AG10803 (cell line): Measurements from ENCODE around the gene RIN3.

ENCODE experiments used
- DNase-seq: peaks from one replicate; pipeline ENCODE4 v3.0.0; 2010; ENCODE audit warnings: low read depth
- H3K4me3 ChIP-seq: 2 replicates; pipeline ENCODE4 v1.5.1; 2011; ENCODE audit warnings: mild to moderate bottlenecking, low read length, control low read depth
- CTCF ChIP-seq: conservative IDR thresholded peaks from 2 replicates; pipeline ENCODE4 v1.5.1; 2011; ENCODE audit warnings: mild to moderate bottlenecking, low read length, control low read depth, inconsistent platforms

The RIN3 gene

GRCh38 chr14:92513204-92513965, at the start of gene RIN3:
TSS of gene RIN3 (plus strand) at chr14:92513781. CDS start at chr14:92513933, 152 bp downstream.
- DNase-seq = peak; percentile 73
- no peak for TF ChIP-seq CTCF
- H3K4me3 ChIP-seq = peak within 1 kb of the TSS; percentile 78

- no peak for DNase-seq
- H3K4me3 ChIP-seq = no peak overlapping the region
Measured at GRCh38 chr14:92464156-92464555, 49.4 kb upstream of the RIN3 start.

GRCh38 chr14:92464716-92465115, 48.9 kb upstream of the RIN3 start:
- no peak overlapping the region for H3K4me3 ChIP-seq
- DNase-seq = no peak
- TF ChIP-seq CTCF = no peak

More at GRCh38 chr14:92464156-92464555, 49.4 kb upstream of the RIN3 start:
- no peak for TF ChIP-seq CTCF

GRCh38 chr14:92465353-92466055, 48.1 kb upstream of the RIN3 start:
- no peak overlapping the region for H3K4me3 ChIP-seq
- no peak for TF ChIP-seq CTCF

GRCh38 chr14:92466059-92466458, 47.5 kb upstream of the RIN3 start:
- TF ChIP-seq CTCF = no peak
- no peak overlapping the region for H3K4me3 ChIP-seq
- DNase-seq = no peak

More at GRCh38 chr14:92465353-92466055, 48.1 kb upstream of the RIN3 start:
- no peak for DNase-seq

- DNase-seq = no peak
- TF ChIP-seq CTCF = no peak
- no peak overlapping the region for H3K4me3 ChIP-seq
Measured at GRCh38 chr14:92469515-92469914, 44.1 kb upstream of the RIN3 start.

- DNase-seq = peak; percentile 96
- TF ChIP-seq CTCF = no peak
Measured at GRCh38 chr14:92470215-92470614, 43.4 kb upstream of the RIN3 start.

More at GRCh38 chr14:92470215-92470614, 43.4 kb upstream of the RIN3 start:
- H3K4me3 ChIP-seq = no peak overlapping the region
